Measurements from ENCODE around the gene FEM1B. TPM values are rescaled to one million over a fixed set of nuclear protein-coding genes. Genes with fewer than 3 reads are reported as not detected.

The FEM1B gene
- total RNA-seq, 1 experiment from 2014 or later, result 70.2 TPM

DNA sequence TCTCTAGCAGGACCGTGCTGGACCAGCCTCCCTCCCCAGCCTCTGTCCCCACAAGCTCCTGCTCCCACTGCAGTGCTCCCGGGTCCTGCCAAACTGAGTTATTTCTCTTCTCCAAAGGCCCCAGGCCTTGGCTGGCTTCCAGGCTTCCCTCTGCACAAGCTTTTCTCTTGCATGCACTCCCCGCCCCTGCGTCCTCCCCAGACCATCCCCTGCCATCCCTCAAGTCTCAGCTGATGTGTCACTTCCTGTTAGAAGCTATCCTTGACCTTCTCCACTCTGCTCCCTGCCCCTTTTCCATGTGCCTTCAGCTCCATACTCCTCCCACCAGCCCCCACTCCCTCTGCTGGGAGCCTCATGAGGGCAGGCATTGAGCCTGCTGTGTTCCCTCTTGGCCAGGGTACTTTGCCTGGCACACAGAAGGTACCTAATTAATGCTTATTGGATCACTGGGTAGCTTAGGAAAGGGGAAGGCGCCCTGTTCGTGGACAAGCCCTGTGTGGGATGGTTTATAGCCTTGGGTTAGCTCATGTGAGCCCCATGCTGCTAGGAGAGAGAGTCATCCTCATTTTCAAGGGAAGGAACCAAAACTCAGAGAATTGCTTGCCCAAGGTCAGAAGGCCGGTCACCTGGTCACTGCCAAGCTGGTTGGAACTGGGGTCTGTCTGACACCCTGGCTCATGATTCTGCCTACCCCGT is 56.4 kb downstream of the FEM1B start:
- no peak overlapping the region for H3K4me3 Mint-ChIP-seq (ENCODE audit: unreplicated experiment)
- no peaks in the 10 kb centered on the region for H3K27me3 Mint-ChIP-seq (ENCODE audit: insufficient read depth, unreplicated experiment)
- DNase-seq (ENCODE audit: unreplicated experiment), result peak; percentile 75
- BruUV-seq (replicated peaks), result no TSS peak
- ChIA-PET POLR2A (interaction anchor here (0.6 to 1.3 kb wide), 2 partner anchors 20 to 102 kb away, joined by 3 read pairs; no protein-coding TSS in a partner anchor), CTCF (interaction anchor here (0.6 to 1.8 kb wide), 8 partner anchors 9 to 339 kb away, joined by 3 to 11 read pairs (median 3); no protein-coding TSS in a partner anchor)
- no peak overlapping the region for H3K27ac Mint-ChIP-seq (ENCODE audit: low read depth, unreplicated experiment)
- intact Hi-C loops (cut with micrococcal nuclease), result no loop called here
- H3K9me3 Mint-ChIP-seq (ENCODE audit: unreplicated experiment), result no peaks in the 10 kb centered on the region
- peaks cover 23% of the 10 kb centered on the region for H3K4me1 Mint-ChIP-seq (ENCODE audit: insufficient read depth, unreplicated experiment)
- no peaks in the 10 kb centered on the region for H3K36me3 Mint-ChIP-seq (ENCODE audit: insufficient read depth, unreplicated experiment)
- TF ChIP-seq, protein P1, sequence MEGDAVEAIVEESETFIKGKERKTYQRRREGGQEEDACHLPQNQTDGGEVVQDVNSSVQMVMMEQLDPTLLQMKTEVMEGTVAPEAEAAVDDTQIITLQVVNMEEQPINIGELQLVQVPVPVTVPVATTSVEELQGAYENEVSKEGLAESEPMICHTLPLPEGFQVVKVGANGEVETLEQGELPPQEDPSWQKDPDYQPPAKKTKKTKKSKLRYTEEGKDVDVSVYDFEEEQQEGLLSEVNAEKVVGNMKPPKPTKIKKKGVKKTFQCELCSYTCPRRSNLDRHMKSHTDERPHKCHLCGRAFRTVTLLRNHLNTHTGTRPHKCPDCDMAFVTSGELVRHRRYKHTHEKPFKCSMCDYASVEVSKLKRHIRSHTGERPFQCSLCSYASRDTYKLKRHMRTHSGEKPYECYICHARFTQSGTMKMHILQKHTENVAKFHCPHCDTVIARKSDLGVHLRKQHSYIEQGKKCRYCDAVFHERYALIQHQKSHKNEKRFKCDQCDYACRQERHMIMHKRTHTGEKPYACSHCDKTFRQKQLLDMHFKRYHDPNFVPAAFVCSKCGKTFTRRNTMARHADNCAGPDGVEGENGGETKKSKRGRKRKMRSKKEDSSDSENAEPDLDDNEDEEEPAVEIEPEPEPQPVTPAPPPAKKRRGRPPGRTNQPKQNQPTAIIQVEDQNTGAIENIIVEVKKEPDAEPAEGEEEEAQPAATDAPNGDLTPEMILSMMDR (IDR thresholded peaks at IDR 0.05; ENCODE audit: unreplicated experiment), result no peak

DNA sequence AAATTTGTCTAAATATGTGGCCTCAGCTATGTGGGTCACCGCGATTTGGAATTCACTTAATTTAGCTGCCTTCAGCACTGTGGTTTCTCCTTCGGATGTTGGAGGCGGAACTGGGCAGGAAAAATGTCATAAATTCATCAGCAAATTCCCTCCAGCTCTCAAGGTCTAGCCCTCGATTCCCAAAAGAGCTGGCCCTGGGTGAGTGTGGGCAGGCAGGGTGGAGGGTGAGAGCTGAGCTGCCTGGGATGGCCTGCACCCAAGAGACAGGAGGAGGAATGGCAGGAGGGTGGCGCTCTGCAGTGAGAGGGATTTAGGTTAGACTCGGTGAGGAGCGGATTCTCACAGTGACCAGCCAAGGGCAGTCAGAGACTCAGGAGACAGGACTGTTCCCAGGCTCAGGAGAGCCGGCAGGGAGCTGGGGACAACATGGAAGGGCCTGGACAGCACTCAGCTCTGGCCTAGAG is 57.1 kb downstream of the FEM1B start:
- TF ChIP-seq, protein P1 (IDR thresholded peaks at IDR 0.05; ENCODE audit: unreplicated experiment), result no peak
- ChIA-PET POLR2A (interaction anchor here (1.3 kb wide), 1 partner anchor 19 kb away, joined by 3 read pairs; no protein-coding TSS in a partner anchor), CTCF (interaction anchor here (0.6 to 1.8 kb wide), 6 partner anchors 28 to 339 kb away, joined by 3 to 11 read pairs (median 4); no protein-coding TSS in a partner anchor)
- H3K9me3 Mint-ChIP-seq (ENCODE audit: unreplicated experiment), result no peaks in the 10 kb centered on the region
- H3K36me3 Mint-ChIP-seq (ENCODE audit: insufficient read depth, unreplicated experiment), result no peaks in the 10 kb centered on the region
- H3K27ac Mint-ChIP-seq (ENCODE audit: low read depth, unreplicated experiment), result no peak overlapping the region
- BruUV-seq (replicated peaks), result no TSS peak
- peak; percentile 34 for DNase-seq (ENCODE audit: unreplicated experiment)
- intact Hi-C loops (cut with micrococcal nuclease), result no loop called here
- no peaks in the 10 kb centered on the region for H3K27me3 Mint-ChIP-seq (ENCODE audit: insufficient read depth, unreplicated experiment)
- peaks cover 23% of the 10 kb centered on the region for H3K4me1 Mint-ChIP-seq (ENCODE audit: insufficient read depth, unreplicated experiment)
- no peak overlapping the region for H3K4me3 Mint-ChIP-seq (ENCODE audit: unreplicated experiment)

DNA sequence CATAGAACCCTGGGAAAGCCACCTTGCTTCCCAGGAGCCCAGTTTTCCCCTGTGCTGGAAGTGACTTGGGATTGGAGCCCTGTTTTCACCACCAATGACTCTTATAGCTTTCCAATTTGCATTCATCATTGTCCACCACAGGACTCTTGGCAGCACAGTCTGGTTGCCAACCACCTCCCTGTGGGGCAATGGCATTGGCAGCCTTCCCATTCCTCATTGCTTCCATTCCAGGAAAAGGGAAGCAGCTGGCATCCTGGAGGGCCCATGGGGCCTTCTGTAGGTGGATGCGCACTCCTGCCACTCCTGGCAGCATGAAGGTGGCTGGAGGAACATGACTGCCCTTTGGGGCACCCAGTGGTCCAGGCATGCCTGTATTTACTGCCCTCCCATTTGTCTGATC is 57.7 kb downstream of the FEM1B start:
- peaks cover 23% of the 10 kb centered on the region for H3K4me1 Mint-ChIP-seq (ENCODE audit: insufficient read depth, unreplicated experiment)
- no TSS peak for BruUV-seq (replicated peaks)
- no peak overlapping the region for H3K4me3 Mint-ChIP-seq (ENCODE audit: unreplicated experiment)

DNA sequence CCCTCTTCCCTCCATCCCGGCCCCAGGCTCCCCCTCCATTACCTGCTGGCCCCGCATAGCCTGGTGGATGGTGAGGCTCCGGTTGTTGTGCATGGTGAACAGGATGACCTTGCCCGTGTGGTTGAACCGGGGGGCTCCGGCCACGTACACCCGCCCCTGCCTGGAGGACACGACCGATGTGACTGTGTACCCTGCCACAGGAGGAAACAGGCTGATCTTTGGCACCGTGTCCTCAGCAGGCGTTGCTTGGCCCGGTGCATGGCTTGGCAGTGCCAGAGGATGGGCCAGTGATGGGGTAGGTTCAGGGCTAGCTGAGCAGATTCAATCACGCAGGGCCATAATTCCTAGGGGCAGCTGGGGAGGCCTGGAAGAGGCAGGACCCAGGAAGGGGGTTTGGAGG is 58.1 kb downstream of the FEM1B start:
- Mint-ChIP-seq H3K36me3 (ENCODE audit: insufficient read depth, unreplicated experiment) (no peaks in the 10 kb centered on the region), H3K9me3 (ENCODE audit: unreplicated experiment) (no peaks in the 10 kb centered on the region), H3K27me3 (ENCODE audit: insufficient read depth, unreplicated experiment) (no peaks in the 10 kb centered on the region), H3K4me1 (ENCODE audit: insufficient read depth, unreplicated experiment) (peaks cover 23% of the 10 kb centered on the region), H3K4me3 (ENCODE audit: unreplicated experiment) (no peak overlapping the region), H3K27ac (ENCODE audit: low read depth, unreplicated experiment) (no peak overlapping the region)
- TF ChIP-seq, protein P1 (IDR thresholded peaks at IDR 0.05; ENCODE audit: unreplicated experiment), result no peak
- no peak for DNase-seq (ENCODE audit: unreplicated experiment)
- BruUV-seq (replicated peaks), result no TSS peak
- ChIA-PET CTCF (no interaction called here), POLR2A (no interaction called here)
- intact Hi-C loops (cut with micrococcal nuclease), result no loop called here

More for the DNA sequence above, 57.7 kb downstream of the FEM1B start:
- Mint-ChIP-seq H3K36me3 (ENCODE audit: insufficient read depth, unreplicated experiment) (no peaks in the 10 kb centered on the region), H3K9me3 (ENCODE audit: unreplicated experiment) (no peaks in the 10 kb centered on the region), H3K27ac (ENCODE audit: low read depth, unreplicated experiment) (no peak overlapping the region), H3K27me3 (ENCODE audit: insufficient read depth, unreplicated experiment) (no peaks in the 10 kb centered on the region)
- intact Hi-C loops (cut with micrococcal nuclease), result no loop called here
- ChIA-PET POLR2A (no interaction called here), CTCF (interaction anchor here (1.2 to 1.8 kb wide), 2 partner anchors 28 to 83 kb away, joined by 3 to 11 read pairs; no protein-coding TSS in a partner anchor)
- TF ChIP-seq, protein P1 (IDR thresholded peaks at IDR 0.05; ENCODE audit: unreplicated experiment), result no peak
- peak; percentile 97 for DNase-seq (ENCODE audit: unreplicated experiment)
